Mesothelial cell of epicardium (in vitro differentiated cells): ENCODE data around the gene PPM1A. TPM values are rescaled to one million over a fixed set of nuclear protein-coding genes. Genes with fewer than 3 reads are reported as not detected.
A peak's percentile ranks its signal among the peaks of the same experiment; 100 is the strongest.

Experiments used
- DNase-seq, 2 experiments: peaks; one replicate each; pipeline ENCODE4 v3.0.0; 2021; ENCODE audit warnings: low spot score in 2 of 2; ENCODE audit not compliant: unreplicated experiment in 2 of 2
- H3K27ac Mint-ChIP-seq: 2 replicates; pipeline ENCODE4 v1.8.0; 2021; ENCODE audit warnings: mixed read lengths
- H3K27me3 Mint-ChIP-seq: 2 replicates; pipeline ENCODE4 v1.8.0; 2021; ENCODE audit warnings: low read depth, mixed read lengths
- H3K36me3 Mint-ChIP-seq: 2 replicates; pipeline ENCODE4 v1.8.0; 2021; ENCODE audit warnings: mixed read lengths
- H3K4me1 Mint-ChIP-seq: 2 replicates; pipeline ENCODE4 v1.8.0; 2021; ENCODE audit warnings: mixed read lengths
- H3K4me3 Mint-ChIP-seq: 2 replicates; pipeline ENCODE4 v1.8.0; 2021; ENCODE audit warnings: mild to moderate bottlenecking, moderate library complexity, mixed read lengths
- H3K9me3 Mint-ChIP-seq: 2 replicates; pipeline ENCODE4 v1.8.0; 2021; ENCODE audit warnings: mixed read lengths
- CTCF ChIP-seq: fragments of 200-600 bp; sonication (generic); IDR thresholded peaks from one replicate; pipeline ENCODE4 v1.5.0; 2021; ENCODE audit warnings: antibody characterized with exemption; ENCODE audit not compliant: unreplicated experiment
- total RNA-seq: library from RNA; stranded (reverse); gene quantifications from 3 replicates; pipeline ENCODE4 v1.2.1, GENCODE V29; 2021

Gene PPM1A
- total RNA-seq, 1 donor from 2014 or later, result 44.3 TPM

GRCh38 chr14:60273956-60274355, 24.9 kb downstream of the PPM1A start:
- Mint-ChIP-seq H3K27ac (no peak overlapping the region), H3K36me3 (peaks cover 22% of the 10 kb centered on the region), H3K9me3 (peaks cover 14% of the 10 kb centered on the region), H3K4me1 (peaks cover 23% of the 10 kb centered on the region), H3K4me3 (no peak overlapping the region), H3K27me3 (no peaks in the 10 kb centered on the region)
- no peak for TF ChIP-seq CTCF
- no peak for DNase-seq

GRCh38 chr14:60274448-60274847, 25.4 kb downstream of the PPM1A start:
- no peak for DNase-seq
- Mint-ChIP-seq H3K9me3 (peaks cover 16% of the 10 kb centered on the region), H3K36me3 (peaks cover 20% of the 10 kb centered on the region), H3K4me3 (no peak overlapping the region), H3K4me1 (peaks cover 23% of the 10 kb centered on the region), H3K27ac (no peak overlapping the region), H3K27me3 (no peaks in the 10 kb centered on the region)
- no peak for TF ChIP-seq CTCF

- peaks cover 13% of the 10 kb centered on the region for H3K9me3 Mint-ChIP-seq
- peaks cover 22% of the 10 kb centered on the region for H3K4me1 Mint-ChIP-seq
- DNase-seq, result no peak
- H3K27ac Mint-ChIP-seq, result peak overlapping the region; percentile 0
- H3K36me3 Mint-ChIP-seq, result peaks cover 16% of the 10 kb centered on the region
- H3K4me3 Mint-ChIP-seq, result no peak overlapping the region
- H3K27me3 Mint-ChIP-seq, result no peaks in the 10 kb centered on the region
- TF ChIP-seq CTCF, result no peak
These were observed 26.9 kb downstream of the PPM1A start for GRCh38 chr14:60275932-60276331.

GRCh38 chr14:60276347-60276746, 27.3 kb downstream of the PPM1A start:
- Mint-ChIP-seq H3K4me3 (no peak overlapping the region), H3K27ac (peak overlapping the region; percentile 0), H3K36me3 (peaks cover 14% of the 10 kb centered on the region), H3K9me3 (peaks cover 13% of the 10 kb centered on the region), H3K4me1 (peaks cover 18% of the 10 kb centered on the region), H3K27me3 (no peaks in the 10 kb centered on the region)
- DNase-seq, result no peak
- no peak for TF ChIP-seq CTCF

DNA sequence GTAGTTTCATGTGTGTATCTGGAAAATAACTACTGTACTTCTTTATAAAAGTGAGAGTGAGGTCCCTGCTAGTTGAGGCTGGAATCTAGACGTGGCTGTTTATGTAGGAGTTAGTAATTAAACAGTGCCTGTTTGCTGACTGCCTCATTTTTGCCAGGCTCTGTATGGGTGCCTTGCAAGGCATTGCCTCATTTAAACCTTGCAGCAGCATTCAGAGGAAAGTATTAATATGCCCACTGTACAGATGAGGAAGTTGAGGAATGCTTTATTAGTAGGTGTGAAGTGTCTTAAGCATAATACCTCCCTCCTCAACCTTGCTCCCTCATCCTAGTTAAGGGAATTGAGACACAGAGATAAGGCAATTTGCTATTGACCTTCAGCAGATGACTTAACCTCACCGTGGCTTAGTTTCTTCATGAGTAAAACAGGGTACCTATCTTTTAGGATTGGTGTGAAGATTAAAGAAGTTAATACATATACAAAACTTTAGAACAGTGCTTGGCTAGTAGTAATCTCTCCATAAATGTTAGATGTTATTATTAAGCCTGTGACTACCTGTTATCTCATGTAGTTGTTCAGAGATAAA, 28.7 kb downstream of the PPM1A start:
- TF ChIP-seq CTCF, result no peak
- DNase-seq, result no peak
- Mint-ChIP-seq H3K27ac (no peak overlapping the region), H3K4me1 (peaks cover 10% of the 10 kb centered on the region), H3K27me3 (no peaks in the 10 kb centered on the region), H3K36me3 (peaks cover 18% of the 10 kb centered on the region), H3K9me3 (peaks cover 13% of the 10 kb centered on the region), H3K4me3 (no peak overlapping the region)

DNA sequence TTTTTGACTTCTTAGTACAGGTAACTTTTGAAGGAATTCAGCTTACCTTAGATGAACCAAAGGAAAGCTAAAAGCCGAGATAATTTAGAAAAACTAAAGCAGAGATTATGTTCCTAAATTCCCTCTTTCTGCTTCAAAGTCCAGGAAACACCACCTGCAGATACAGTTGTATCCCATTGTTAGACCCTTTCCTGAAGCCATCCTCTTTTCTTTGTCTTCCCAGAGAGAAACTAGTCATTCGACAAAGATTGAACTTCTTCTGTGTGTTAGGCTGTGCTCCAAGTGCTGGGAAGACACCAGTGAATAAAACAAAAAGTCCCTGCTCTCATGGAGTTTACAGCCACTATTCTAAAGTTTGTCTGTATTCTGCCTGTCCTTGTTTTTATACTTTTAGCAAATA, 29.3 kb downstream of the PPM1A start:
- no peak overlapping the region for H3K4me3 Mint-ChIP-seq
- peaks cover 13% of the 10 kb centered on the region for H3K9me3 Mint-ChIP-seq
- no peak for DNase-seq
- peaks cover 10% of the 10 kb centered on the region for H3K4me1 Mint-ChIP-seq
- no peak overlapping the region for H3K27ac Mint-ChIP-seq
- no peaks in the 10 kb centered on the region for H3K27me3 Mint-ChIP-seq
- H3K36me3 Mint-ChIP-seq, result peaks cover 25% of the 10 kb centered on the region
- no peak for TF ChIP-seq CTCF
